ENCODE data around the gene KLHL22.
"Not testable (repeated sequence)": the region's sequence is repeated elsewhere in the genome, so short reads cannot be mapped to it uniquely, and the experiment has no call there.

KLHL22 gene

GRCh38 chr22:20466659-20467379 lies 28.8 kb downstream of the KLHL22 start:
- no peak for DNase-seq

- no peak for DNase-seq
These were observed 29.9 kb downstream of the KLHL22 start for GRCh38 chr22:20465759-20466077.

DNA sequence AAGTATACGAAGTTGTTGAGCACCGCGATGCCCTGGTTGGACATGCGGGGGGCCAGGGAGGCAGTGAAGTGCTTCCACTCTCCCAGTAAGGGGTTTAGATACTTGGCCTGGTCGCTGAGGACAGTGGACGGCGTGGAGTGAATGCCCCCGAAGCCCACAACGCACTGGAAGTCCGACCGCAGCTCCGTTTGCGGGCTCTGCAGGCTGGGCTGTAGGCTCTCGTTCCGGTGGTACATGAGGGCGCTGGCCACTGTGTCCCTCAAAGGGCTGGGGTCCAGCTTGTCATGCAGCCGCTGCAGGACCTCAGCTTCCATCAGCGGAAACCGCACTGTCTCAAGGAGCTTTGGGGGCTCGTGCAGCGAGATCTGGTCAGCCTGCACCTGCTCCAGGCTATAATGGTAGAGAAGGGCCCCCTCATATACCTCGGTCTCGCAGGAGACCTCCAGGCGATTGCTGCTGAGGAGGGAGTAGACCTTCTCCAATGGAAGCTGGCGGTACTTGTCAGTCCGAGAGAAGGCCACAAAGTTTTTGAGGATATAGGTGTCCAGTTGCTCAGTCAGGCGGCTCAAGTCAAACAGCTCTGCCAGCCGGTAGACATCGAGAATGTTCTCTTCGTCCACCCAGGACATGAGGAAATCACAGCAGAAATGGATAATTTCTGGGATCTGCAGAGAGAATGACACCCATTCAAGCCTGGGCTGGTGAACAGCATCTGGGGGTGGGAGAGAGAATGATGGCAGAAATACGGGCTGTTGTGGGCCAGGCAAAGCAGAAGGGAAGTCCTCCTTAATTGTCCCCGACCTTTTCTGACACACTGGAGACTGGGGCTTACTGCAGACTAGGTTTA lies 30.5 kb downstream of the KLHL22 start:
- DNase-seq = no peak

DNA sequence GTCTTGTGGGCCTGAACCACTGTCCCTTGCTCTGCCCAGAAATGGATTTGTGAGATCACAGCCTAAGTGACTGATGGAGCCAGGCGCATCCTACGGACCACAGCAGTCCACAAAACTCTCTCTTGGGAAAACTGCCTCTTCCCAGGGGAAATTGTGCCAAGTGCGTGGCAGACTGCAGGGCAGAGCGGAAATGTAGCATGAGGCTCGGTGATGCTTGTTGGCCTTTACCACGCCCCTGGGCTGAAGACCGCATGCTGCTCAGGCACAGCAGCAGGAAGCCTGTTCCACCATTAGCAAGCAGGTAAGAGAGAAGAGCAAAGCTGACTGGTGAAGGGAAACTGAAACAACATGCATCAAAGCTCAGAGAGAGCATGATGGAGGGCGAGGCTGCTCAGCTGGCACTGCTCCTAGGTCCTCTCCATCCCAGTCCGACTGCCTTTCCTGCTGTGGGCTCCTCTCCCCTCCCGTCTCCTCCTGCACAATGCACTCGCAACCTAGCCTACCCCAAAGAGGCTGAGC lies 31.4 kb downstream of the KLHL22 start:
- DNase-seq = peak; percentile 42

DNA sequence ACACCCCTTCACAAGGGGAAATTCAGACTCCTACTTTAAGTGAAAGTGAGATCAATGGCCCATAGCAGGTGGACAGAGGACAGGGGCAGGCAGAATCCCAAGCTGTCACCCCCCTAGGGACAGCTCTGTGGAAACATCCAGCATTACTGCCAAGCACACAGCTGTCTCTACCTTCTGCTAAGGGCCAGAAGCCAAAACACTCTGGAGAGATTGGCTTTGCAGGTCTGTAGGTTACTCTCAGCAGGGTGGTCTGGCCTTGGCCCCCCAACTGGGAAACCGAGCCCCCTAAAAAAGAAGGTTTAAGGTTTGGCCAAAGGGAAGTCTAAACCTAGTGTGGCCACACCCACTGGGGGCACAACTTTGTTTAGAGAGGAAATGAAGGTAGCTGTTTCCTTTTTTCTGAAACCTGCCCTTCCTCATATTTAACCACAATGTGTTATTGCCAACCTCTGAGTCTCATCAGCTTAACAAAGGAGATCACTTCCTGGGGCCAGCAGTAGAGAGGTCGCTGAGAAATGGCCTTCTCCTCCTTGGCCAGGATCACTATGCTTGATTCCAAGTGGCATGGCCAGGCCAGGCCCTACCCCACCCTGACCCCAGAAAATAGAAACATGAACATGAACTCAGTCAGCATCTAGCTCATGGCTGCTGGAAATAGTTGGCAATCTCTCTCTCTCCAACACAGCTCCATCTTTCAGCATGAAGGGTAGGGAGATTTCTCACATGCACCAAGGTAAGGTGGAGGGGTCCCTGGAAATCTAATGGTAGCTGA lies 32.1 kb downstream of the KLHL22 start:
- DNase-seq = no peak

DNA sequence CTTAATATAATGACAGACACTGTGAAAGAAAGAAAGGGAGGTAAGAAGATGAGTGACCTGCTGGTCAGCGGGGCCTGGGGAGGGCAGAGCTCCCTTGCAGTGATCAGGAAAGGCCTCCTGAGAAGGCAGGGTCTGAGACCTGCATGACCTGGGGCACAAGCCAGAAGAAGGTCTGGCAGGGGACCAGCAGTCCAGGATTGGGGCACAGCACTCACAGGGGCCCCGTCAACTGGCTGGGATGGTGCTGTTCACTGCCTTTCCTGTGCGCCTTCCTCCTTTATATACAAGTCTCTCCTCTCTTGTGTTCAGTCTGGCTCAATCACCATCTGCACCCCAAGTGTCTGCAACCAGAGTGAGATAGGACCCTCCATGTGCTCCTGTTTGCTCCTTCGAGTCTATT lies 35.7 kb downstream of the KLHL22 start:
- no peak for DNase-seq

- no peak for DNase-seq
These were observed 36.4 kb downstream of the KLHL22 start for GRCh38 chr22:20459152-20459542.

GRCh38 chr22:20458530-20459151 lies 37.0 kb downstream of the KLHL22 start:
- no peak for DNase-seq

GRCh38 chr22:20457506-20458240 lies 37.9 kb downstream of the KLHL22 start:
- DNase-seq = no peak

DNA sequence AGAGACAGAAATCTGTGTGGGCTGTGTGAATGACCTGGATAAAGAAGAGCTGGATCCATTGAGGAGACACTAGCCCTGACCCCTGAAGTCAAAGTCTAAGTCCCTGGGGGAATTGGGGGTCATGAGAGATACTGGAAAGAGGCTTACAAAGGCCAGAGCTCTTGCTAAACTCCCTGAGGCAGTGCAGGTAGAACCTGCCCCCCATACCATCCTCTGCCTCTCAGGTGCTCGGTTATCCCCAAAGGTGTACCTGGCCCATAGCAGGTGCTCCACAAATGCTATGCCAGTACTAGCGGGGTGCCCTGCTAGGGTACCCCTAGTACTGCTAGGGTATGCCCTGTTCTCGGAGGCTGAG lies 38.9 kb downstream of the KLHL22 start:
- DNase-seq = no peak

DNA sequence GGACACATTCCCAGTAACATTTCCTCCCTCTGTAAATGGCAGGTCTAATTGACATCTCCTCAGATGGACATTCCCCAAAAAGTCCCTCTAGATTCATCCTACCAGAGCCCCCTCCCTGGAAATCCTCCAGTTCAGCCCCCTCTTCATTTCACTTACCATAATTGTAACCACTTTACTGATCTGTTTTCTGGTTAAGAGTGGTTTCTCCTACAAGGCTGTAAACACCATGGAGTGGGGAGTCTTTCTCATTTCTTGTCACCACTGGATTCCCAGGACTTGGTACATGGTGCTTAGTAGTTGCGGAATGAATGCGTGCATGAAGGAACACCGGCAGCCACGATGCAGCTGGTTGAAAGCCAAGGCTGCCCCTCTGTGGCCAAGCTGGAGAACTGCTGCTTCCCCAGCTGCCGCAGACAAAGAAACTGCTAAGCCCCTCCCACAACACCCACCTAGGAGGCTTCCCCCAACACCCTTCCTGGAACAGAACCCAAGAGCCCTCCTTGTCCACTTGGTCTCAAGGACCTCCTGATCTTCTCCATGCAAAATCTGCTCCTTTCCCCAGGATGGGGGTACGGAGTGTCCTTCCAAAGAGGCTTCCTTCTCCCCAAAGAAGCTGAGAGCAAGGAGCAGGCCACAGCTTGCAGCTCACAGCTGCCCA lies 39.4 kb downstream of the KLHL22 start:
- DNase-seq = peak; percentile 75

DNA sequence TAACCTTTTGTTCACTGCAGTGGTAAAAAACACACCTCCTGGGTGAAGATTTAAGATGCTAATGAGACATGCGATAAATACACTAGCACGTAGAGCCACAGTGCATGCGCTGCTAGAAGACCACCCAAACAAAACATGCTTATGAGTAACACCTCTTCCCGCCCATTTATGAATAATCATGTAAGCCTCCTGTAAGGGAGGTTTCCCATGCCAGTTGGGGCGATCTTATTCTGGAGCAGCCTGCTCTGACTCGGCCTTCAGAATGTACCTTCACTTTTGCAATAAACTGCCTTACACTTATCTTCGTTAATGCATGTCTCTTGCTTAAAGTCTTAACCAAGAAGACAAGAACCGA lies 39.9 kb downstream of the KLHL22 start:
- no peak for DNase-seq

- DNase-seq = no peak
These were observed 42.4 kb downstream of the KLHL22 start for GRCh38 chr22:20453222-20453621.

DNA sequence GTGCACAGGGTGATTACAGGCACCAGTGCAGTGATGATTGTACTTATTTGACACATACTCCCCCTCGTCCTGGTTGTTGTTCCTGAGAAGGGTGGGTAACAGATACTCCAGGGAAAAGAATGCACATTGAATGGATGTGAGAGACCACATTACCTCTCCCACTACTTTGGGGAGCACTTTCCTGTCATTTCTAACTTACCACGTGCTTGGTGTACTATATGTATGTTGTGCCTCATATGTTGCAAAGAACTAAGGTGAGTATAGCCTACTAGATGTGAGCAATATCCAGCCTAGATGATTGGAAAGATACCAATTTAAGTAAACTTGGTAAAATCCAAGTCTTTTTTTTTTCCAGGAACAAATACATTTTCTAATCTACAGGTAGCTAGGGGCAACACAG lies 43.7 kb downstream of the KLHL22 start:
- DNase-seq = no peak

DNA sequence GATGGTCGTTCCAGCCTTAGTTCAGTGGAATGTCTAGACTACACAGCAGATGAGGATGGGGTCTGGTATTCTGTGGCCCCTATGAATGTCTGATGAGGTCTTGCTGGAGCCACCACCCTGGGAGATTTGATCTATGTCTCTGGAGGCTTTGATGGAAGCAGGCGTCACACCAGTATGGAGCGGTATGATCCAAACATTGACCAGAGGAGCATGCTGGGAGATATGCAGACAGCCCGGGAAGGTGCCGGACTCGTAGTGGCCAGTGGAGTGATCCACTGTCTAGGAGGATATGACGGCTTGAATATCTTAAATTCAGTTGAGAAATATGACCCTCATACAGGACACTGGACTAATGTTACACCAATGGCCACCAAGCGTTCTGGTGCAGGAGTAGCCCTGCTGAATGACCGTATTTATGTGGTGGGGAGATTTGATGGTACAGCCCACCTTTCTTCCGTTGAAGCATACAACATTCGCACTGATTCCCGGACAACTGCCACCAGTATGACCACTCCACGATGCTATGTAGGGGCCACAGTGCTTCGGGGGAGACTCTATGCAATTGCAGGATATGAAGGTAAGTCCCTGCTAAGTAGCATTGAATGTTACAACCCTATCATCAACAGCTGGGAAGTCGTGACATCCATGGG lies 44.3 kb downstream of the KLHL22 start:
- DNase-seq = not testable (repeated sequence)

DNA sequence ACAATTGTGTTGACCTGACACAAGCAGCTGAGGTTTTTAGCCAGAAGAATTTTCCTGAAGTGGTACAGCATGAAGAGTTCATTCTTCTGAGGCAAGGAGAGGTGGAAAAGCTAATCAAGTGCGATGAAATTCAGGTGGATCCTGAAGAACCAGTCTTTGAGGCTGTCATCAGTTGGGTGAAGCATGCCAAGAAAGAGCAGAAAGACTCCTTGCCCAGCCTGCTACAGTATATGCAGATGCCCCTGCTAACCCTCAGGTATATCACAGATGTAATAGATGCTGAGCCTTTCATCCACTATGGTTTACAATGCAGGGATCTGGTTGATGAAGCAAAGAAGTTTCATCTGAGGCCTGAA lies 45.1 kb downstream of the KLHL22 start:
- DNase-seq = no peak

DNA sequence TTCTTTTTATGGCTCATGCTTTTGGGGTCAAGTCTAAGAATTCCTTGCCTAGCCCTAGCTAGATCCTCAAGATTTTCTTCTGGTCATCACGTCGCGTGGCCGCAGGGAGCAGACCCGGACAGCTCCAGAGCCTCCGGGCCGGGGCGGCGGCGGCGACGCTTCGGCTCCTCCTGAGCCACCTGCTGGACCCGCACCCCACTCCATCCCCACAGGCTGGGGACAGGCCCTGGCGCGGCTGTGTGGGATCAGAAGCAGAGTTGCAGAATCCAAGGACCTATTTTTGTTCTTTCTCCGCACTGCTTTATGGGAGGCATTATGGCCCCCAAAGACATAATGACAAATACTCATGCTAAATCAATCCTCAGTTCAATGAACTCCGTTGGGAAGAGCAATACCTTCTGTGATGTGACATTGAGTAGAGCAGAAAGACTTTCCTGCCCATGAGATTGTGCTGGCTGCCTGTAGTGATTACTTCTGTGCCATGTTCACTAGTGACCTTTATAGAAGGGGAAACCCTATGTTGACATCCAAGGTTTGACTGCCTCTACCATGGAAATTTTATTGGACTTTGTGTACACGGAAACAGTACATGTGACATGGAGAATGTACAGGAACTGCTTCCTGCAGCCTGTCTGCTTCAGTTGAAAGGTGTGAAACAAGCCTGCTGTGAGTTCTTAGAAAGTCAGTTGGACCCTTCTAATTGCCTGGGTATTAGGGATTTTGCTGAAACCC lies 45.6 kb downstream of the KLHL22 start:
- DNase-seq = no peak

DNA sequence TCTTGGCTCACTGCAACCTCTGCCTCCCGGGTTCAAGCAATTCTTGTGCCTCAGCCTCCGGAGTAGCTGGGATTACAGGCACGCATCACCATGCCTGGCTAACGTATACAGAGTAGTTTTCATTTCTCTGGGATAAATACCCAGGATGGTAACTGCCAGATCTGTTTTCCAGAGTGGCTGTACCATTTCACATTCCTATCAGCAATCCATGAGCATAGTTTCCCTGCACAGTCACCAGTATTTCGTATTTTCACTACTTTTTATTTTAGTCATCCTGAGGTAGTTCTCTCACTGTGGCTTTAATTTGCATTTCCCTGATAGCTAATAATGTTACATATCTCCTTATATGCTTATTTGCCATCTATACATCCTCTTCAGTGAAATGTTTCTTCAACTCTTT lies 47.0 kb downstream of the KLHL22 start:
- no peak for DNase-seq

GRCh38 chr22:20446383-20446970 lies 49.1 kb downstream of the KLHL22 start:
- no peak for DNase-seq

DNA sequence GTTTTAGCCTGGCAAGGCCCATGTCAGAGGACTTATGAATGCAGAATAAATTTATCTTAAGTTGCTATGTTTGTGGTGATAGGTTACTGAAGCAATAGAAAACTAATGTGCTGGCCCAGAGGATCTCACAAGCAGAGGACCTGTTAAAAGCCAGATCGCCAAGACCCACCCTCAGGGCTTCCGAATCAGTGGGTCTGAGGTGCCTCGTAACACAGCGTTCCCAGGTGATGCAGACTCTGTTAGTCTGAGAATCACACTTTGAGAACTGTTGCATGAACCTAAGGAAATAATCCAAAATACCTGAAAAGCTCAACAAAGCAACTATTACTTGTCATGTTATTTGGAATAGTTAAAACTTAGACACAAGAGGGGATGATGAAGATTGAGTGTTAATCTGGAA lies 51.3 kb downstream of the KLHL22 start:
- no peak for DNase-seq

All from stimulated activated naive CD4-positive, alpha-beta T cell treated with Interleukin-2 at 50 U/mL for 16 hours (primary cell).